Measurements from ENCODE around the gene MAML2.
A peak's percentile ranks its signal among the peaks of the same experiment; 100 is the strongest.

The MAML2 gene

DNA sequence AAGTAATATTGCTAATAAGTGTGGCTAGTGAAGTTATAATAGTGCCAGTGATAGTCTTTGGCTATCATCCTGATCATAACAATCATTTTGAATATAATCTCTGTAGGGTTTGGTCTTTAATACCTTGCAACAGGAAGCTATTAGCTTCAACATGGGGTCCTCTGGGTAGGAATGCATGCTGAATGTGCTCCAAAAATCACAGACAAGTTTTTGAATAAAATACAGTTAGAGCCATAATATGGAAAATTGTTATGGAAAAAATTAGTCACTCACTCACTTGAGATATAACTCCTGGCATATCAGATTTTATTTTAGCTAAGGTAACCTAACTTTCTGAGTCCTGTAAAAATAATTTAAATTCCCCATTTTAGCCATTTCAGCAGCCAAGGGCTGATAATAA lies 323.7 kb downstream of the MAML2 start:
- DNase-seq (ENCODE audit: low read depth in 1 of 2, low spot score in 1 of 2), result no peak

DNA sequence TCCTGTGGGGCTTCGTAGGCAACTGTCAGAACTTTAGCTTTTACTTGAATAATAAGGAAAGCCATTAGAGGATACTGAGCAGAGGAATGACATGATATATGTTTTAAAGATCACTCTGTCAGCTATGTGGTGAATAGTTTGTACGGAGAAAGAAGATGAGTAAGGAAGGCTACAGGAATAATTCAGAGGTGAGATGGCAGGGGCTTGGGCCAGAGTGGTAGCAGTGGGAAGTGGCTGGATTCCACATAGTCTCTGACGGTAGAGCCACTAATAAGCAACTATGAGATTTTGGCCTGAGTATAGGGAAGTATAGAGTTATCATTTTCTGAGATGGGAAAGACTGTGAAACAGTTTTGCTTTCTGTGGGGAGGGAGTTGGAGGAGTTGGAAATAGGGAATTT lies 325.1 kb downstream of the MAML2 start:
- DNase-seq (ENCODE audit: low read depth in 1 of 2, low spot score in 1 of 2), result no peak

DNA sequence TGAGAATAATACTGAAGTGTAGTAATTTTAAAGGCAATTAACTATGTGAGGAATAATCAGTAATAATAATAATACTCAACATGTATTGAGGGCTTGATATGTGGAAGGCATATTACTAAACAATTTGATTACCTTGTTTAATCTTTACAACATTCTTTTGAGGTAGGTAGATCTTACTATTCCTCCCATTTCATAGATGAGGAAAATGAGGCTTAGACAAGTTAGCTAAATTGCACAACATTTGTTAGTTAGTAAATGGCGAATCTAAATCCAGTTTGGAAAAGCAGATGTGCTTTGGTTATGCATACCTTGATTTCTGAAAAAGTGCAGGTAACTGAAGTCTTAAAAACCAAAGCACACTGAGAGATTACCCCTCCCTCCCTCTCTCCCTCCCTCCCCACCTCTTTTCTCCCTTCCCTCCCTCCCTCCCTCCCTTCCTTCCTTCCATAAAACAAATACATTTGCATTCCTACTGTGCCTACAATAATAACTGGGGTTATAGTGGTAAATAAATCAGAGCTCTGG lies 326.0 kb downstream of the MAML2 start:
- DNase-seq (ENCODE audit: low read depth in 1 of 2, low spot score in 1 of 2), result no peak

GRCh38 chr11:96015906-96016565 lies 327.0 kb downstream of the MAML2 start:
- no peak for DNase-seq (ENCODE audit: low read depth in 1 of 2, low spot score in 1 of 2)

- DNase-seq (ENCODE audit: low read depth in 1 of 2, low spot score in 1 of 2), result no peak
Observed at GRCh38 chr11:96014217-96014616, 328.8 kb downstream of the MAML2 start.

- no peak for DNase-seq (ENCODE audit: low read depth in 1 of 2, low spot score in 1 of 2)
Observed at GRCh38 chr11:96013461-96014213, 329.4 kb downstream of the MAML2 start.

DNA sequence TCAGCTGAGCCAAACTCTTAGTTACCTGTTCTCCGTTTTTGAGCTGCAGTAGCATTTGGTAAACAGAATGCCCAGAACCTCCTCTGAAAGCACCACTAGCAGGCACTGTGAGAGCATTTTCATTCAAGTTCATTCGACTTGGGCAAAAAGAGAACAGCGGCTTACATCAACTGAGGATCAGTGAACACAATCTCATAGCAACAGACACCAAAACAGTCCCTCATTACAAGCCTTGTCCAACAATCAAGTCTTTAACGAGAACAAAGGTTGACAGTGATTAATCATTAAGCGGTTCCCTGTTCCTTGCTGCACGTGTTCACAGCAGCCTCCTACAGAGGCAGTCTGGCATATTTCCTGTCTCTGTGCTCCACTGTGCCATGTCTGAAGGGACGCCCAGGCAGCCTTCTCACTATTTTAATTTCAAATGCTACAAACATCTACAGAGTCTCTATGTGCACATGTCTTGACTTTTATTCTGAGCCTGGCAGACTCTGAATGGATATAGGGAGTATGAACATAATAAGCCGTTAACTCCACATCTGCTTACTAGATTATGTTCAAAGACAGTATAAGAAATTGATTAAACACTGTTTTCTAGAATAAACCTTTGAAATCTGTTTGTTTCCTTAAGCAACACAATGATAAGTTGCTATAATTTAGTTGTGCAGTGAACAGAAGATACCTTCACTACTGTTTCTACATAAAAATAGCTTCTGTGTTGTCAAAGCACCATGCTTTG lies 330.7 kb downstream of the MAML2 start:
- peak in 1 of 2 donors; percentile 29 for DNase-seq (ENCODE audit: low read depth in 1 of 2, low spot score in 1 of 2)

DNA sequence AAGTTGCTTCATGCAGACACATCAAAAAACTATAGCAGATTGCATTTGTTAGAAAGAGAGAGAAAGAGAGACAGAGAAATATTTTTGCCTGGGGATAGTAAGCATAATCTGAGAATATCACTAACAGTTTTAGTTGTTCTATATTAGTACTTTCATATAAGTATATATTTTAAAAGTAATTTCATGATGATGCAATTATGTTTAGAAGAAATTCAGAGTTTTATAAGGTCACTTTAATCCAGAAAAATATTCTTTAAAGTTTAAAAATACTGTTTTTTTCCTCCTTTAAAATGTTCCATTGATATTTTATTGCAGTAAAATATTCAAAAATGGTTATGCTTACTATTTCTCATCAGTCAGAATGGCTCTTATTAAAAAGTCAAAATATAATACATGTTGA lies 332.3 kb downstream of the MAML2 start:
- no peak for DNase-seq (ENCODE audit: low read depth in 1 of 2, low spot score in 1 of 2)

DNA sequence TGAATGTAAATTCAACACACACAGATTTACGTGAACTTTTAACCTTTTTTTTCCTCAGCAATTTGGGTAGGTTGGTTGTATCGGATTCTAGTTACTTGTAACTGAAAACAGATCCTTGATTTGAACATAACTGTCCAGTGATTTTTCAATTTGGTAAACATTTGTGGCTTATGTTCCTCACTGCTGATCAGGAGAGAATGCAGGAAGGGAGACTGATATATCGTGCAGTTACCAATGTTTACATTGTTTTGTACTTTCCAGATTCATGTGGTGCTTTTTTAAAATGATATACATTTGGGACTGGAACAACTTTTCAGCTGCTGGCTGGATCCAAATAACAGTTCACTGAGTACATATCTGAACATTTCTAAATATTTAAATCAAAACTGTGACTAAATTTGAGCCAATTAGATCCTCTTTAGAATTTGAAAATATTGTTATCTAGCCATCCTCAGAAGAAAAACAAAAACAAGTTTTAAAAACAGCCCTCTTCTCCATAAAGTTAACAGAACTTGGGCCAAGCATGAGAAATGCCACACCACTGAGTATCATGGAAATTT lies 334.8 kb downstream of the MAML2 start:
- DNase-seq (ENCODE audit: low read depth in 1 of 2, low spot score in 1 of 2), result no peak

- no peak for DNase-seq (ENCODE audit: low read depth in 1 of 2, low spot score in 1 of 2)
Observed at GRCh38 chr11:96006037-96006436, 337.0 kb downstream of the MAML2 start.

DNA sequence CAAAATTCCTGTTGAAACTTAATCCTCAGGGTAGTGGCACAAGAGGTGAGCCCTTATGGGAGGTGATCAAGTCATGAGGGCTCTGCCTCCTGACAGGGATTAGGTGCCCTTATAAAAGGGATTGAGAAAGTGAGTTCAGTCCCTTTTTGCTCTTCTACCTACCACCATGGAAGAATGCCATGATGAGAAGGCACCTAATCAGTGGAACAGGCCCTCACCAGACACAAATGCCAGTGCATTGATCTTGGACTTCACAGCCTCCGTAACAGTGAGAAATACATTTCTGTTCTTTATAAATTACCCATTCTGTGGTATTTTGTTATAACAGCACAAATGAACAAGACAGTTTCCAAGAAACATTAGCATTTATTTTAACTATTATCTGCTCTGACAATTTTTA lies 338.1 kb downstream of the MAML2 start:
- DNase-seq (ENCODE audit: low read depth in 1 of 2, low spot score in 1 of 2), result no peak

- DNase-seq (ENCODE audit: low read depth in 1 of 2, low spot score in 1 of 2), result no peak
Observed at GRCh38 chr11:96002754-96003290, 340.2 kb downstream of the MAML2 start.

DNA sequence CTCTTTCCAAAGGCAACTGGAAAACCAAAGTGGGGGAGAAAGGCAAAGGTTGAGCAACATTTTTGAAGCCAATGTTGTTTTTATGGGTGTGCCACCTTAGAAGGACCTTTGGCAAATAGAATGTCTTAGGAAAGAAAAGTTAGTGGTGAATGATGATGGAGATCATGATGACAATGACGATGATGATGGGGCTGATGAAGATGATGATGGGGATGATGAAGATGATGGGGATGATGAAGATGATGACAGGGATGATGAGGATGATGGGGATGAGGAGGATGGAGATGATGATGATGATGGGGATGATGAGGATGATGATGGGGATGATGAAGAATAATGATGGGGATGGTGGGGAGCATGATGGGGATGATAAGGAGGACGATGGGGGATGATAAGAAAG lies 340.7 kb downstream of the MAML2 start:
- DNase-seq (ENCODE audit: low read depth in 1 of 2, low spot score in 1 of 2), result no peak

- no peak for DNase-seq (ENCODE audit: low read depth in 1 of 2, low spot score in 1 of 2)
Observed at GRCh38 chr11:96001037-96001436, 342.0 kb downstream of the MAML2 start.

DNA sequence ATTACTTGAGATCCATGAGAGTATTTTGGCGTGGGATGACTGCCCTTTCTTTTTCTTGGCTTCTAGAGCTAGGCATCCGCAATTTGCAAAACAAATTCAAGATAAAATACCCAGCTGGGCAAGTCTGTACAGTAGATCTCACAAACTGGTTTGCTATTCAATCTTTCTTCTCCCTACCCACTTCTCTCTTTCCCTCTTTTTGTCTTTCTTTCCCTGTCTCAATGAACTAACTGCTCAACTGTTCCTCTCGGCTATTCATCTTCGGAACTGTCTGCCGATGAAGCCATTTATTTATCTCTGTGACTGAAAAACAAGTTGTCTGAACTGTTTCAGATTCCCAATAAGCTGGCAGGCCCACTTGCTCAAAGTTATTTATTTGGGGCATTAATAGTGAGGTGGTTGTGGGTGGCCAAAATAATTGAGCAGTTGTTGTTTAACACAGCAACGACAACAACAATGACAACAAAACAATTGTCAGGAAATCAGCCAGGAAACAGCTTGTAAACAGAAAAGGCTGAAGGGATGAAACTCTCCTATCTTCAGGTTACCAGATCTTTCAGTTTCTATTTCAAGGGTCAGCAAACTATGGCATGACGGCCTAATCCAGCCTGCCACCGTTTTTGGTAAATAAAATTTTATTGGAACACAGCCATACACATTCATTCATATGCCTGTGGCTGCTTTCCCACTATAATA lies 343.1 kb downstream of the MAML2 start:
- no peak for DNase-seq (ENCODE audit: low read depth in 1 of 2, low spot score in 1 of 2)

DNA sequence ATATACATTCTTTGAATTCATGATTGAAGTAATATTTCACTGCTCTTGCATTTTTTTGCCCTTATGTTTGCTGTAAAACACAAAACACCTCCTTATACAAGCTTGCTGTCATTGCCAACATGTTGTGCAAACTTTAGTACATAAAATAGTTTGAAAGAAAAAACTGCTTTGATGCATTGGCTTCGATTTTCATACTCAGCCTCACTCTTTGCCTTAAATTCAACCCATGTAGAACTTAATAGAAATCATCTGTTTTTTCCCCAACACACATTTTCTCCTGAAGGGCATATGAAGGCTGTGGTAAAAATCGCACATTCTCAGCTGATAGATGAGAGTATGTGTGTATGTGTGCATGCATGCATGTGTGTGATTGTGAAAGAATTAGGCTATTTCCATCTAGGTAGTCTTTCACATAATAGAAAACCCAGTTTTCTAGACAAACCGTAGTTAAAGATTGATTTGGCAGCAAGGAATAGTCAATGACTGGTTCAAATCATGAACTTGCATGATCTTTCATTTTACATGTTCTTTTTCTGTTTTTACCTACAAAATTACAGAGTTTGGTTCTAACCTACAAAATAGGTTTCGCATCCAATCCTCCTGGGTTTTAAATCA lies 346.3 kb downstream of the MAML2 start:
- DNase-seq (ENCODE audit: low read depth in 1 of 2, low spot score in 1 of 2), result no peak

DNA sequence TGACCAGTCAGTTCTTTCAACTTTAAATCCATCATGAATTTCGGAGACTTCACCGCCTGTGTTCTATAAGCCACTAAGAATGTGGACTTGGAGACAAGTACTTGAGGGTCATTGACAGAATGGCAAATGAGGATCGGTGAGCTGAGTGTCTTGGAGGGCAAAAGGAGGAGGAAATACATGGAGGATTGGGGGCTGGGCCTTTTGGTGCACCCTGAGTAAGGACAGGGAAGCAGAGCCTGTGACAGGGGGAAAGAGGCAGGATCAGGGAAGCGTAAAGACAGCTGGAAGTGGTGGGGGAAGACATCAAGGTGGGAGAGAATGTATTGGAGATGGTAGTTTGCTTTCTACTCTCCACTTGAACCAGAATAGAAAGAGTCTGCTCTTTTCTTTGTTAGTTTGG lies 348.7 kb downstream of the MAML2 start:
- DNase-seq (ENCODE audit: low read depth in 1 of 2, low spot score in 1 of 2), result no peak

GRCh38 chr11:95993438-95994298 lies 349.3 kb downstream of the MAML2 start:
- DNase-seq (ENCODE audit: low read depth in 1 of 2, low spot score in 1 of 2), result no peak

GRCh38 chr11:95991545-95991944 lies 351.4 kb downstream of the MAML2 start:
- no peak for DNase-seq (ENCODE audit: low read depth in 1 of 2, low spot score in 1 of 2)
